H9 (cell line): Measurements from ENCODE around the gene RAB4B. TPM values are rescaled to one million over a fixed set of nuclear protein-coding genes. Genes with fewer than 3 reads are reported as not detected.

Source experiments
- DNase-seq: peaks from one replicate; pipeline ENCODE4 v3.0.0-alpha.2; 2017
- H2AFZ ChIP-seq: one replicate; pipeline ENCODE4 v1.6.1; 2013; ENCODE audit warnings: mild to moderate bottlenecking, low read length, control low read depth, moderate library complexity
- H2AK5ac ChIP-seq: 2 replicates; pipeline ENCODE4 v1.6.1; 2013; ENCODE audit warnings: low read length, control low read depth, mixed read lengths; ENCODE audit not compliant: insufficient read length
- H2BK120ac ChIP-seq: one replicate; pipeline ENCODE4 v1.6.1; 2013; ENCODE audit warnings: low read depth, mild to moderate bottlenecking, low read length, control low read depth, inconsistent platforms; ENCODE audit not compliant: poor library complexity, severe bottlenecking
- H2BK12ac ChIP-seq: 2 replicates; pipeline ENCODE4 v1.6.1; 2013; ENCODE audit warnings: low read length, control low read depth, mixed read lengths, low read depth; ENCODE audit not compliant: insufficient read length
- H2BK15ac ChIP-seq: 2 replicates; pipeline ENCODE4 v1.6.1; 2013; ENCODE audit warnings: low read depth, low read length, control low read depth
- H2BK20ac ChIP-seq: one replicate; pipeline ENCODE4 v1.6.1; 2013; ENCODE audit warnings: low read depth, mild to moderate bottlenecking, low read length, control low read depth, inconsistent platforms; ENCODE audit not compliant: poor library complexity, severe bottlenecking
- H2BK5ac ChIP-seq: 2 replicates; pipeline ENCODE4 v1.6.1; 2013; ENCODE audit warnings: low read length, control low read depth, mixed read lengths; ENCODE audit not compliant: insufficient read length
- H3K14ac ChIP-seq: 2 replicates; pipeline ENCODE4 v1.6.1; 2013; ENCODE audit warnings: low read length, control low read depth; ENCODE audit not compliant: insufficient read depth
- H3K18ac ChIP-seq: 2 replicates; pipeline ENCODE4 v1.6.1; 2013; ENCODE audit warnings: low read depth, mild to moderate bottlenecking, mixed read lengths, low read length, control low read depth; ENCODE audit not compliant: insufficient read length
- H3K23ac ChIP-seq: 2 replicates; pipeline ENCODE4 v1.6.1; 2013; ENCODE audit warnings: low read length, control low read depth, mixed read lengths, low read depth; ENCODE audit not compliant: insufficient read length
- H3K23me2 ChIP-seq: 2 replicates; pipeline ENCODE4 v1.6.1; 2013; ENCODE audit warnings: low read depth, mild to moderate bottlenecking, mixed read lengths, low read length, control low read depth; ENCODE audit not compliant: insufficient read length, poor library complexity, severe bottlenecking
- H3K27ac ChIP-seq: 2 replicates; pipeline ENCODE4 v1.5.1; 2013; ENCODE audit warnings: low read length, control low read depth, mixed read lengths, low read depth; ENCODE audit not compliant: insufficient read length
- H3K27me3 ChIP-seq: 2 replicates; pipeline ENCODE4 v1.6.1; 2013; ENCODE audit warnings: low read length, control low read depth, inconsistent platforms; ENCODE audit not compliant: insufficient read depth
- H3K4ac ChIP-seq: 2 replicates; pipeline ENCODE4 v1.6.1; 2013; ENCODE audit warnings: low read depth, mild to moderate bottlenecking, control low read depth, inconsistent platforms, low read length, moderate library complexity
- H3K4me1 ChIP-seq: 2 replicates; pipeline ENCODE4 v1.6.1; 2013; ENCODE audit warnings: low read length, control low read depth, inconsistent platforms; ENCODE audit not compliant: insufficient read depth
- H3K4me2 ChIP-seq: 2 replicates; pipeline ENCODE4 v1.6.1; 2013; ENCODE audit warnings: low read length, control low read depth, mixed read lengths; ENCODE audit not compliant: insufficient read length, insufficient read depth
- H3K56ac ChIP-seq: 2 replicates; pipeline ENCODE4 v1.6.1; 2013; ENCODE audit warnings: low read depth, mild to moderate bottlenecking, mixed read lengths, low read length, control low read depth; ENCODE audit not compliant: insufficient read length
- H3K79me1 ChIP-seq: 2 replicates; pipeline ENCODE4 v1.6.1; 2013; ENCODE audit warnings: low read depth, mild to moderate bottlenecking, moderate library complexity, low read length, control low read depth, inconsistent platforms; ENCODE audit not compliant: insufficient read depth, poor library complexity, severe bottlenecking
- H3K79me2 ChIP-seq: 2 replicates; pipeline ENCODE4 v1.6.1; 2013; ENCODE audit warnings: low read length, control low read depth, inconsistent platforms; ENCODE audit not compliant: insufficient read depth
- H3K9ac ChIP-seq: 2 replicates; pipeline ENCODE4 v1.6.1; 2013; ENCODE audit warnings: low read length, control low read depth, mixed read lengths; ENCODE audit not compliant: insufficient read length; ENCODE audit errors: extremely low read depth
- H3K9me3 ChIP-seq: one replicate; pipeline ENCODE4 v1.6.1; 2013; ENCODE audit warnings: low read depth, low read length, inconsistent platforms; ENCODE audit not compliant: control insufficient read depth
- H3T11ph ChIP-seq: one replicate; pipeline ENCODE4 v1.6.1; 2013; ENCODE audit warnings: mild to moderate bottlenecking, low read length, control low read depth, inconsistent platforms
- H4K20me1 ChIP-seq: one replicate; pipeline ENCODE4 v1.6.1; 2013; ENCODE audit not compliant: control insufficient read depth, insufficient read length, insufficient read depth
- H4K5ac ChIP-seq: 2 replicates; pipeline ENCODE4 v1.6.1; 2013; ENCODE audit warnings: low read depth, mild to moderate bottlenecking, mixed read lengths, low read length, control low read depth; ENCODE audit not compliant: insufficient read length
- H4K8ac ChIP-seq: replicated peaks from 2 replicates; pipeline ENCODE4 v1.6.1; 2013; ENCODE audit warnings: low read length, control low read depth, mixed read lengths, low read depth; ENCODE audit not compliant: insufficient read length
- H4K91ac ChIP-seq: 2 replicates; pipeline ENCODE4 v1.6.1; 2013; ENCODE audit warnings: low read depth, mild to moderate bottlenecking, moderate library complexity, mixed read lengths, low read length, control low read depth; ENCODE audit not compliant: insufficient read length
- H3K27ac Mint-ChIP-seq, 3 experiments: 2 replicates in 2 of 3; 3 replicates in 1 of 3; pipeline ENCODE4 v1.8.0; 2020 to 2021; ENCODE audit warnings: mixed read lengths in 3 of 3, mild to moderate bottlenecking in 1 of 3, moderate library complexity in 1 of 3
- H3K27me3 Mint-ChIP-seq: 2 replicates; pipeline ENCODE4 v1.8.0; 2021; ENCODE audit warnings: low read depth, mild to moderate bottlenecking, moderate library complexity, mixed read lengths
- H3K36me3 Mint-ChIP-seq, 3 experiments: 2 replicates in 2 of 3; 3 replicates in 1 of 3; pipeline ENCODE4 v1.8.0; 2020 to 2021; ENCODE audit warnings: low read depth in 3 of 3, mixed read lengths in 3 of 3; ENCODE audit not compliant: insufficient read depth in 1 of 3
- H3K4me1 Mint-ChIP-seq, 2 experiments: 2 replicates each; pipeline ENCODE4 v1.8.0; 2020; ENCODE audit warnings: mixed read lengths in 2 of 2
- H3K4me3 Mint-ChIP-seq, 2 experiments: 2 replicates in 1 of 2; 3 replicates in 1 of 2; pipeline ENCODE4 v1.8.0; 2020 to 2021; ENCODE audit warnings: mild to moderate bottlenecking in 2 of 2, mixed read lengths in 2 of 2, moderate library complexity in 1 of 2
- H3K9me3 Mint-ChIP-seq, 2 experiments: 2 replicates in 1 of 2; 3 replicates in 1 of 2; pipeline ENCODE4 v1.8.0; 2020; ENCODE audit warnings: mild to moderate bottlenecking in 2 of 2, mixed read lengths in 2 of 2, moderate library complexity in 1 of 2
- WGBS: extraction: QIAGEN DNeasy Blood & Tissue Kit; methylation state at CpG from one replicate; pipeline ENCODE4 v1.1.7; 2013; ENCODE audit warnings: missing lambda C conversion rate, low lambda C conversion rate, mixed read lengths; ENCODE audit not compliant: insufficient read length; ENCODE audit errors: extremely low coverage; 5-methylcytosine and 5-hydroxymethylcytosine counted together
- total RNA-seq: library from RNA; stranded (reverse); gene quantifications from 2 replicates; pipeline ENCODE4 v1.2.1, GENCODE V29; 2021
- TF ChIP-seq, protein P1 (sequence below): fragments of 200-600 bp; sonication (generic); conservative IDR thresholded peaks from 3 replicates; pipeline ENCODE4 v1.8.0; 2021; ENCODE audit warnings: antibody characterized with exemption, mild to moderate bottlenecking

The RAB4B gene
- total RNA-seq, 1 experiment from 2014 or later: 26.8 TPM

DNA sequence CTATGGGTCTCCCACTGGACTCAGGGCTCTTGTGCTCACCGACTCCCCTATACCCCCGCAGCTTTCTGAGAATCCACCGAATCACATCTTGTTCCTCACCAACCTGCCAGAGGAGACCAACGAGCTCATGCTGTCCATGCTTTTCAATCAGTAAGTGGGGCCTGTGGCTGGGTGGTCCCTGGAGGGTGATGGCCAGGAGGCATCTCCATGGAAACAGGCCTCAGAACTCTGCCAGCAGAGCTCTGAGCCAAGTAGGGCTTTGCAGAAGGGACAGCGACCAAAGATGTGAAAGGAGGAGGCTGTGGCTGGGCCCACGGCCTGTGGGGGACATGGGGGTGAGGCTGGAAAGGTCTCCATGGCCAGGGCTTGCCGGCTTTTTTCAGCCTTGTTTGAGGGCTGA lies 14.5 kb upstream of the RAB4B start:
- H2BK12ac ChIP-seq: no peak overlapping the region
- no peak overlapping the region for H3K9ac ChIP-seq
- no peaks in the 10 kb centered on the region for H4K20me1 ChIP-seq
- no peak overlapping the region for H4K8ac ChIP-seq
- H4K91ac ChIP-seq: no peak overlapping the region
- no peak overlapping the region for H3K56ac ChIP-seq
- Mint-ChIP-seq H3K36me3 (peaks cover 61 to 85% (median 74%) of the 10 kb centered on the region in 3 experiments), H3K4me3 (no peak overlapping the region), H3K27me3 (no peaks in the 10 kb centered on the region), H3K4me1 (no peaks in the 10 kb centered on the region), H3K9me3 (no peaks in the 10 kb centered on the region), H3K27ac (peak overlapping the region in 1 of 3 experiments; percentile 53; a peak in 1 of 7 replicates)
- no peaks in the 10 kb centered on the region for H3K4me1 ChIP-seq
- H3K14ac ChIP-seq: no peak overlapping the region
- H2BK15ac ChIP-seq: no peak overlapping the region
- no peaks in the 10 kb centered on the region for H3K79me2 ChIP-seq
- no peak overlapping the region for H2BK120ac ChIP-seq
- H3T11ph ChIP-seq: no peak overlapping the region
- no peaks in the 10 kb centered on the region for H3K9me3 ChIP-seq
- DNase-seq: no peak
- no peaks in the 10 kb centered on the region for H3K79me1 ChIP-seq
- no peaks in the 10 kb centered on the region for H3K27me3 ChIP-seq
- no peak overlapping the region for H2AFZ ChIP-seq
- H3K4ac ChIP-seq: no peak overlapping the region
- H3K23ac ChIP-seq: no peak overlapping the region
- H2AK5ac ChIP-seq: no peak overlapping the region
- H3K23me2 ChIP-seq: no peaks in the 10 kb centered on the region
- H3K18ac ChIP-seq: no peak overlapping the region
- H2BK5ac ChIP-seq: no peak overlapping the region
- no peak overlapping the region for H4K5ac ChIP-seq
- WGBS: no CpG with 5 or more reads among the region's 7 CpGs
- no peak overlapping the region for H3K27ac ChIP-seq
- H2BK20ac ChIP-seq: no peak overlapping the region
- no peak overlapping the region for H3K4me2 ChIP-seq
- TF ChIP-seq, protein P1, sequence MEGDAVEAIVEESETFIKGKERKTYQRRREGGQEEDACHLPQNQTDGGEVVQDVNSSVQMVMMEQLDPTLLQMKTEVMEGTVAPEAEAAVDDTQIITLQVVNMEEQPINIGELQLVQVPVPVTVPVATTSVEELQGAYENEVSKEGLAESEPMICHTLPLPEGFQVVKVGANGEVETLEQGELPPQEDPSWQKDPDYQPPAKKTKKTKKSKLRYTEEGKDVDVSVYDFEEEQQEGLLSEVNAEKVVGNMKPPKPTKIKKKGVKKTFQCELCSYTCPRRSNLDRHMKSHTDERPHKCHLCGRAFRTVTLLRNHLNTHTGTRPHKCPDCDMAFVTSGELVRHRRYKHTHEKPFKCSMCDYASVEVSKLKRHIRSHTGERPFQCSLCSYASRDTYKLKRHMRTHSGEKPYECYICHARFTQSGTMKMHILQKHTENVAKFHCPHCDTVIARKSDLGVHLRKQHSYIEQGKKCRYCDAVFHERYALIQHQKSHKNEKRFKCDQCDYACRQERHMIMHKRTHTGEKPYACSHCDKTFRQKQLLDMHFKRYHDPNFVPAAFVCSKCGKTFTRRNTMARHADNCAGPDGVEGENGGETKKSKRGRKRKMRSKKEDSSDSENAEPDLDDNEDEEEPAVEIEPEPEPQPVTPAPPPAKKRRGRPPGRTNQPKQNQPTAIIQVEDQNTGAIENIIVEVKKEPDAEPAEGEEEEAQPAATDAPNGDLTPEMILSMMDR: no peak
